HepG2 (cell line): ENCODE data around the gene GALR2. TPM values are rescaled to one million over a fixed set of nuclear protein-coding genes. Genes with fewer than 3 reads are reported as not detected.

Source experiments
- AGO2 ChIP-seq: fragments of 200-400 bp; formaldehyde crosslinking; optimal IDR thresholded peaks from 2 replicates; pipeline ENCODE3; 2017; ENCODE audit warnings: mild to moderate bottlenecking, low read depth, low read length, moderate library complexity
- CEBPG ChIP-seq: IDR thresholded peaks from 2 replicates; pipeline ENCODE4 v1.6.1; 2016
- JUNB ChIP-seq: sonication (generic); formaldehyde crosslinking; IDR thresholded peaks from 2 replicates; pipeline ENCODE4 v1.8.0; 2022; ENCODE audit warnings: missing genetic modification reagents, mild to moderate bottlenecking, borderline replicate concordance
- NFE2 ChIP-seq: sonication (generic); formaldehyde crosslinking; IDR thresholded peaks from 2 replicates; pipeline ENCODE4 v1.4.0; 2020; ENCODE audit warnings: missing genetic modification reagents
- PATZ1 ChIP-seq: sonication (generic); formaldehyde crosslinking; IDR thresholded peaks from 2 replicates; pipeline ENCODE4 v1.4.0; 2020; ENCODE audit warnings: missing genetic modification reagents
- SNAPC5 ChIP-seq: sonication (generic); formaldehyde crosslinking; IDR thresholded peaks from 2 replicates; pipeline ENCODE4 v1.8.1; 2023; ENCODE audit warnings: mild to moderate bottlenecking, missing genetic modification reagents, borderline replicate concordance
- TFAP4 ChIP-seq: sonication (generic); IDR thresholded peaks from 2 replicates; pipeline ENCODE4 v1.6.1; 2016; ENCODE audit warnings: low read depth, borderline replicate concordance
- TSC22D2 ChIP-seq: sonication (generic); formaldehyde crosslinking; IDR thresholded peaks from 2 replicates; pipeline ENCODE4 v1.5.1; 2020; ENCODE audit warnings: missing genetic modification reagents, mild to moderate bottlenecking, borderline replicate concordance
- ZBTB49 ChIP-seq: sonication (generic); formaldehyde crosslinking; IDR thresholded peaks from 2 replicates; pipeline ENCODE4 v1.4.0; 2020; ENCODE audit warnings: missing genetic modification reagents, borderline replicate concordance
- ZFP37 ChIP-seq: sonication (generic); formaldehyde crosslinking; IDR thresholded peaks from 2 replicates; pipeline ENCODE4 v1.4.0; 2020; ENCODE audit warnings: missing genetic modification reagents, borderline replicate concordance
- ZFY ChIP-seq: sonication (generic); formaldehyde crosslinking; IDR thresholded peaks from 2 replicates; pipeline ENCODE4 v1.4.0; 2020; ENCODE audit warnings: missing genetic modification reagents
- ZMYM3 ChIP-seq: sonication (generic); formaldehyde crosslinking; IDR thresholded peaks from 2 replicates; pipeline ENCODE4 v1.5.1; 2020; ENCODE audit warnings: mild to moderate bottlenecking, missing genetic modification reagents
- ZNF616 ChIP-seq: sonication (generic); formaldehyde crosslinking; IDR thresholded peaks from 2 replicates; pipeline ENCODE4 v1.5.0; 2020; ENCODE audit warnings: low read depth, mild to moderate bottlenecking, missing genetic modification reagents
- ZNF619 ChIP-seq: sonication (generic); formaldehyde crosslinking; IDR thresholded peaks from 2 replicates; pipeline ENCODE4 v1.4.0; 2020; ENCODE audit warnings: mild to moderate bottlenecking, missing genetic modification reagents
- ZNF800 ChIP-seq: sonication (generic); formaldehyde crosslinking; IDR thresholded peaks from 2 replicates; pipeline ENCODE4 v1.4.0; 2020; ENCODE audit warnings: missing genetic modification reagents
- polyA plus RNA-seq, 8 experiments: library from polyadenylated mRNA; depleted of rRNA in 3 of 8; stranded (reverse) in 7 of 8; unstranded in 1 of 8; fragments of >200 nt; fragmentation: Illumina TruSeq in 4 of 8; extraction: Trizol in 4 of 8; gene quantifications; 2 replicates each; pipeline versions ENCODE4 v1.2.1 to v1.2.3, GENCODE V29; 2011 to 2016; ENCODE audit warnings: low read depth in 4 of 8, missing spikeins in 1 of 8, mixed read lengths in 1 of 8; ENCODE audit not compliant: insufficient read depth in 1 of 8
- total RNA-seq, 5 experiments: library from RNA; depleted of rRNA; stranded (reverse); fragments of >200 nt; fragmentation: Illumina TruSeq; extraction: Trizol; gene quantifications; 2 replicates each; pipeline ENCODE4 v1.2.3, GENCODE V29; 2016; ENCODE audit warnings: low read depth in 1 of 5

The GALR2 gene
- total and polyA plus RNA-seq, 2 of the 13 experiments (the other 11 are each of a cell fraction or from before 2014, with no cell fraction given): 0.48 to 0.58 TPM

- TF ChIP-seq NFE2: no peak
- no peak for TF ChIP-seq TFAP4
- TF ChIP-seq ZNF616 (CRISPR knock-in tag): no peak; the same call in 1 of the 2 replicates
- no peak; the same call in 1 of the 2 replicates for TF ChIP-seq TSC22D2 (CRISPR knock-in tag)
- TF ChIP-seq JUNB (CRISPR knock-in tag): no peak
- TF ChIP-seq ZMYM3 (CRISPR knock-in tag): no peak
- TF ChIP-seq ZNF619 (CRISPR knock-in tag): peak; percentile 64
- TF ChIP-seq ZFP37 (CRISPR knock-in tag): no peak
- TF ChIP-seq ZFY (CRISPR knock-in tag): peak; percentile 81
- no peak for TF ChIP-seq AGO2
- peak; percentile 85; the same call in 1 of the 2 replicates for TF ChIP-seq SNAPC5 (CRISPR knock-in tag)
- no peak for TF ChIP-seq ZBTB49
- peak; percentile 84; the same call in 1 of the 2 replicates for TF ChIP-seq PATZ1 (CRISPR knock-in tag)
- peak; percentile 55; the same call in 1 of the 2 replicates for TF ChIP-seq ZNF800 (CRISPR knock-in tag)
- TF ChIP-seq CEBPG (CRISPR knock-in tag): peak; percentile 47
Observed at GRCh38 chr17:76027159-76027839, 47.3 kb upstream of the GALR2 start, which contains the start of gene EVPL (continued).
